ENCODE measurements around the gene KAT2B. TPM values are rescaled to one million over a fixed set of nuclear protein-coding genes. Genes with fewer than 3 reads are reported as not detected.

The KAT2B gene
- total RNA-seq, 1 donor from 2014 or later, result 8.1 TPM

- H3K27me3 Mint-ChIP-seq (ENCODE audit: low read depth), result no peaks in the 10 kb centered on the region
- H3K27ac Mint-ChIP-seq (ENCODE audit: unreplicated experiment), result no peak overlapping the region
- no peak overlapping the region for H3K4me3 Mint-ChIP-seq (ENCODE audit: unreplicated experiment)
- peaks cover 3% of the 10 kb centered on the region for H3K4me1 Mint-ChIP-seq (ENCODE audit: low read depth)
- no peak for TF ChIP-seq CTCF (IDR thresholded peaks at IDR 0.05)
- DNase-seq (ENCODE audit: low spot score), result no peak
- H3K36me3 Mint-ChIP-seq (ENCODE audit: low read depth), result no peaks in the 10 kb centered on the region
- no peaks in the 10 kb centered on the region for H3K9me3 Mint-ChIP-seq (ENCODE audit: low read depth)
Measured at GRCh38 chr3:20062996-20063395, 22.8 kb downstream of the KAT2B start.

- TF ChIP-seq CTCF (IDR thresholded peaks at IDR 0.05), result no peak
- Mint-ChIP-seq H3K9me3 (ENCODE audit: low read depth) (no peaks in the 10 kb centered on the region), H3K27ac (ENCODE audit: unreplicated experiment) (no peak overlapping the region), H3K36me3 (ENCODE audit: low read depth) (no peaks in the 10 kb centered on the region), H3K27me3 (ENCODE audit: low read depth) (no peaks in the 10 kb centered on the region), H3K4me1 (ENCODE audit: low read depth) (peaks cover 3% of the 10 kb centered on the region), H3K4me3 (ENCODE audit: unreplicated experiment) (no peak overlapping the region)
- no peak for DNase-seq (ENCODE audit: low spot score)
Measured at GRCh38 chr3:20064387-20064786, 24.1 kb downstream of the KAT2B start.

GRCh38 chr3:20064796-20065564 lies 24.7 kb downstream of the KAT2B start:
- Mint-ChIP-seq H3K4me1 (ENCODE audit: low read depth) (peaks cover 3% of the 10 kb centered on the region), H3K9me3 (ENCODE audit: low read depth) (no peaks in the 10 kb centered on the region), H3K27me3 (ENCODE audit: low read depth) (no peaks in the 10 kb centered on the region), H3K36me3 (ENCODE audit: low read depth) (no peaks in the 10 kb centered on the region), H3K4me3 (ENCODE audit: unreplicated experiment) (no peak overlapping the region), H3K27ac (ENCODE audit: unreplicated experiment) (no peak overlapping the region)
- no peak for TF ChIP-seq CTCF (IDR thresholded peaks at IDR 0.05)
- no peak for DNase-seq (ENCODE audit: low spot score)

- peaks cover under 1% of the 10 kb centered on the region for H3K4me1 Mint-ChIP-seq (ENCODE audit: low read depth)
Measured at GRCh38 chr3:20066079-20066478, 25.8 kb downstream of the KAT2B start.

More at GRCh38 chr3:20066079-20066478, 25.8 kb downstream of the KAT2B start:
- Mint-ChIP-seq H3K36me3 (ENCODE audit: low read depth) (no peaks in the 10 kb centered on the region), H3K4me3 (ENCODE audit: unreplicated experiment) (no peak overlapping the region), H3K27ac (ENCODE audit: unreplicated experiment) (no peak overlapping the region), H3K27me3 (ENCODE audit: low read depth) (no peaks in the 10 kb centered on the region), H3K9me3 (ENCODE audit: low read depth) (no peaks in the 10 kb centered on the region)
- no peak for DNase-seq (ENCODE audit: low spot score)
- no peak for TF ChIP-seq CTCF (IDR thresholded peaks at IDR 0.05)

Data from chondrocyte (in vitro differentiated cells).